Activated naive CD4-positive, alpha-beta T cell treated with anti-CD3 and anti-CD28 coated beads, Interleukin-2, amount 10 ng/mL, durations not matched to agents 5 hours and 36 hours (primary cell): ENCODE measurements around the gene SPATA16. TPM values are rescaled to one million over a fixed set of nuclear protein-coding genes. Genes with fewer than 3 reads are reported as not detected.

Experiments used
- total RNA-seq, 2 experiments: library from RNA; stranded (reverse); gene quantifications; one replicate each; pipeline ENCODE4 v1.2.3, GENCODE V29; 2021

SPATA16 gene
- total RNA-seq = not detected

GRCh38 chr3:173140986-173141385 is at the start of gene SPATA16:
SPATA16 (minus strand) TSS chr3:173141235; CDS start chr3:173117731, 23,504 bp downstream.

